GM12892 (cell line): ENCODE results near the gene NEUROD6.

Experiments used
- POLR2AphosphoS5 ChIP-seq: IDR thresholded peaks from 2 replicates; pipeline ENCODE4 v1.6.1; 2011; ENCODE audit warnings: low read depth, low read length, control low read depth
- TAF1 ChIP-seq: IDR thresholded peaks from 2 replicates; pipeline ENCODE4 v1.6.1; 2011; ENCODE audit warnings: low read depth, mild to moderate bottlenecking, control low read depth, low read length, borderline replicate concordance

GRCh38 chr7:31335884-31336201, 4.7 kb downstream of the NEUROD6 start:
- TF ChIP-seq TAF1 (no peak), POLR2AphosphoS5 (no peak)
